Measurements from ENCODE around the gene COX4I1. TPM values are rescaled to one million over a fixed set of nuclear protein-coding genes. Genes with fewer than 3 reads are reported as not detected.

COX4I1 gene
- total and polyA plus RNA-seq, 9 of the 15 experiments (the other 6 are each of a cell fraction or from before 2014, with no cell fraction given) = 651 to 2,356 (median 1,032) TPM

DNA sequence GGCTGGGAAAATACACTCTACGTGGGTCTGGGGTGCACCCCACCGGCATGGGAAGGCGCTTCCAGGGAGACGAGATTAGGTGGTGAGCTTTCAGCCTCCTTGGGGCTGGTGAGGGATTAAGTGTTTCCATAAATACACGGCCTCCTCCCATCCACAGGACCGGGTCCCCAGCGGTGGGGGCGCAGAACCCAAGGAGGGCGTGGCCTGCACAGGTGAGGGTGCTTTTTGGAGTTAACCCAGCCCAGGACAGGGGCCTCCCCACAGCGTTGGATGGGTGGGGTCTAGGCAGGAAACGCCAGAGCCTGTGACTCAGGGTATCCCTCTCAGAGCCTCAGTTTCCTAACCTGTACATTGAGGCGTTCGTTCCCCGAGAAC is 49.7 kb upstream of the COX4I1 start:
- intact Hi-C loops (cut with micrococcal nuclease) (no loop called here), in situ Hi-C loops (cut with MboI) (no loop called here)
- ChIA-PET CTCF (ENCODE audit: low intra/inter-chr PET ratio) (no interaction called here), POLR2A (no interaction called here)
- Histone ChIP-seq H4K20me1 (replicated peaks; ENCODE audit: control insufficient read depth, insufficient read depth, low read length) (peaks cover 36% of the 10 kb centered on the region), H3K27me3 (ENCODE audit: control insufficient read depth in 2 of 2, insufficient read depth in 2 of 2, low read length in 2 of 2) (peaks cover 42 to 72% of the 10 kb centered on the region in 2 experiments; a peak in 4 of 5 replicates), H2AFZ (ENCODE audit: low read depth, low read length) (no peak overlapping the region), H3K36me3 (ENCODE audit: control insufficient read depth, insufficient read depth, low read length) (no peaks in the 10 kb centered on the region), H3K79me2 (ENCODE audit: control insufficient read depth, insufficient read depth, low read length) (no peaks in the 10 kb centered on the region), H3K4me2 (ENCODE audit: insufficient read depth, low read length) (no peak overlapping the region), H3K4me3 (no peak overlapping the region), H3K4me1 (replicated peaks in 1 of 2; ENCODE audit: control insufficient read depth in 2 of 2, insufficient read depth in 2 of 2, low read length in 2 of 2) (peaks cover 0 to 32% of the 10 kb centered on the region in 2 experiments; a peak in 2 of 5 replicates), H3K9me1 (ENCODE audit: control insufficient read depth, insufficient read depth, low read length) (peaks cover 4% of the 10 kb centered on the region), H3K9me3 (replicated peaks; ENCODE audit: control insufficient read depth, insufficient read depth, low read depth, low read length) (no peaks in the 10 kb centered on the region), H3K9ac (ENCODE audit: insufficient read depth in 1 of 2, low read depth in 2 of 2, low read length in 2 of 2) (no peak overlapping the region), H3K27ac (ENCODE audit: extremely low read depth, low read depth, low read length) (no peak overlapping the region)
- TF ChIP-seq MBD2 (IDR thresholded peaks at IDR 0.05; ENCODE audit: borderline replicate concordance, low read depth) (no peak), TAF9B (IDR thresholded peaks at IDR 0.05; ENCODE audit: partially characterized antibody) (no peak), TCFL5 (CRISPR knock-in tag; conservative IDR thresholded peaks at IDR 0.05) (no peak), ZNF165 (CRISPR knock-in tag; IDR thresholded peaks at IDR 0.05; ENCODE audit: borderline replicate concordance) (no peak), NFE2L1 (tag; IDR thresholded peaks at IDR 0.05; ENCODE audit: borderline replicate concordance, low read depth) (no peak)
- TF ChIP-seq, protein P1, sequence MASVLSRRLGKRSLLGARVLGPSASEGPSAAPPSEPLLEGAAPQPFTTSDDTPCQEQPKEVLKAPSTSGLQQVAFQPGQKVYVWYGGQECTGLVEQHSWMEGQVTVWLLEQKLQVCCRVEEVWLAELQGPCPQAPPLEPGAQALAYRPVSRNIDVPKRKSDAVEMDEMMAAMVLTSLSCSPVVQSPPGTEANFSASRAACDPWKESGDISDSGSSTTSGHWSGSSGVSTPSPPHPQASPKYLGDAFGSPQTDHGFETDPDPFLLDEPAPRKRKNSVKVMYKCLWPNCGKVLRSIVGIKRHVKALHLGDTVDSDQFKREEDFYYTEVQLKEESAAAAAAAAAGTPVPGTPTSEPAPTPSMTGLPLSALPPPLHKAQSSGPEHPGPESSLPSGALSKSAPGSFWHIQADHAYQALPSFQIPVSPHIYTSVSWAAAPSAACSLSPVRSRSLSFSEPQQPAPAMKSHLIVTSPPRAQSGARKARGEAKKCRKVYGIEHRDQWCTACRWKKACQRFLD (CRISPR knock-in tag; IDR thresholded peaks at IDR 0.05) = no peak
- TF ChIP-seq, protein P2, sequence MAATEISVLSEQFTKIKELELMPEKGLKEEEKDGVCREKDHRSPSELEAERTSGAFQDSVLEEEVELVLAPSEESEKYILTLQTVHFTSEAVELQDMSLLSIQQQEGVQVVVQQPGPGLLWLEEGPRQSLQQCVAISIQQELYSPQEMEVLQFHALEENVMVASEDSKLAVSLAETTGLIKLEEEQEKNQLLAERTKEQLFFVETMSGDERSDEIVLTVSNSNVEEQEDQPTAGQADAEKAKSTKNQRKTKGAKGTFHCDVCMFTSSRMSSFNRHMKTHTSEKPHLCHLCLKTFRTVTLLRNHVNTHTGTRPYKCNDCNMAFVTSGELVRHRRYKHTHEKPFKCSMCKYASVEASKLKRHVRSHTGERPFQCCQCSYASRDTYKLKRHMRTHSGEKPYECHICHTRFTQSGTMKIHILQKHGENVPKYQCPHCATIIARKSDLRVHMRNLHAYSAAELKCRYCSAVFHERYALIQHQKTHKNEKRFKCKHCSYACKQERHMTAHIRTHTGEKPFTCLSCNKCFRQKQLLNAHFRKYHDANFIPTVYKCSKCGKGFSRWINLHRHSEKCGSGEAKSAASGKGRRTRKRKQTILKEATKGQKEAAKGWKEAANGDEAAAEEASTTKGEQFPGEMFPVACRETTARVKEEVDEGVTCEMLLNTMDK (IDR thresholded peaks at IDR 0.05; ENCODE audit: borderline replicate concordance, insufficient read depth, low read depth, low read length, poor library complexity, severe bottlenecking) = no peak
- BruUV-seq (replicated peaks) = no TSS peak
- no peak for FAIRE-seq
- WGBS (ENCODE audit: insufficient coverage, low coverage, missing lambda C conversion rate) = 15% methylated on average over 14 of the region's 14 CpGs
- no peak for DNase-seq (ENCODE audit: extremely low read depth in 1 of 4, low spot score in 3 of 4)
- ATAC-seq = no peak
